ENCODE data around the gene TTC12. TPM values are rescaled to one million over a fixed set of nuclear protein-coding genes. Genes with fewer than 3 reads are reported as not detected.
"Not testable (repeated sequence)": the region's sequence is repeated elsewhere in the genome, so short reads cannot be mapped to it uniquely, and the experiment has no call there.

TTC12 gene
- total RNA-seq, 1 donor from 2014 or later: 9.2 TPM

GRCh38 chr11:113289431-113290187 is 24.8 kb upstream of the TTC12 start:
- no peak overlapping the region for H3K27ac Mint-ChIP-seq (ENCODE audit: unreplicated experiment)
- no peak overlapping the region for H3K4me3 Mint-ChIP-seq (ENCODE audit: unreplicated experiment)
- TF ChIP-seq CTCF (IDR thresholded peaks at IDR 0.05; ENCODE audit: partially characterized antibody, unreplicated experiment): peak; percentile 93
- peaks cover 4% of the 10 kb centered on the region for H3K36me3 Mint-ChIP-seq (ENCODE audit: unreplicated experiment)
- peaks cover 10% of the 10 kb centered on the region for H3K27me3 Mint-ChIP-seq (ENCODE audit: unreplicated experiment)
- DNase-seq: peak; percentile 83
- H3K4me1 Mint-ChIP-seq (ENCODE audit: low read depth, unreplicated experiment): peaks cover 23% of the 10 kb centered on the region
- peaks cover 3% of the 10 kb centered on the region for H3K9me3 Mint-ChIP-seq (ENCODE audit: unreplicated experiment)

GRCh38 chr11:113293936-113294335 is 20.4 kb upstream of the TTC12 start:
- no peak for DNase-seq
- H3K4me3 Mint-ChIP-seq (ENCODE audit: unreplicated experiment): no peak overlapping the region
- H3K4me1 Mint-ChIP-seq (ENCODE audit: low read depth, unreplicated experiment): peaks cover 11% of the 10 kb centered on the region
- no peaks in the 10 kb centered on the region for H3K36me3 Mint-ChIP-seq (ENCODE audit: unreplicated experiment)
- no peak for TF ChIP-seq CTCF (IDR thresholded peaks at IDR 0.05; ENCODE audit: partially characterized antibody, unreplicated experiment)
- H3K27ac Mint-ChIP-seq (ENCODE audit: unreplicated experiment): no peak overlapping the region
- no peaks in the 10 kb centered on the region for H3K9me3 Mint-ChIP-seq (ENCODE audit: unreplicated experiment)
- H3K27me3 Mint-ChIP-seq (ENCODE audit: unreplicated experiment): peaks cover 1% of the 10 kb centered on the region

- no peak for DNase-seq
- peaks cover 1% of the 10 kb centered on the region for H3K27me3 Mint-ChIP-seq (ENCODE audit: unreplicated experiment)
- H3K36me3 Mint-ChIP-seq (ENCODE audit: unreplicated experiment): no peaks in the 10 kb centered on the region
- no peak for TF ChIP-seq CTCF (IDR thresholded peaks at IDR 0.05; ENCODE audit: partially characterized antibody, unreplicated experiment)
- no peak overlapping the region for H3K4me3 Mint-ChIP-seq (ENCODE audit: unreplicated experiment)
- H3K27ac Mint-ChIP-seq (ENCODE audit: unreplicated experiment): no peak overlapping the region
- H3K9me3 Mint-ChIP-seq (ENCODE audit: unreplicated experiment): no peaks in the 10 kb centered on the region
- H3K4me1 Mint-ChIP-seq (ENCODE audit: low read depth, unreplicated experiment): peaks cover 9% of the 10 kb centered on the region
Measured at GRCh38 chr11:113295993-113296392, 18.4 kb upstream of the TTC12 start.

- no peaks in the 10 kb centered on the region for H3K9me3 Mint-ChIP-seq (ENCODE audit: unreplicated experiment)
- H3K27me3 Mint-ChIP-seq (ENCODE audit: unreplicated experiment): peaks cover 1% of the 10 kb centered on the region
- no peak overlapping the region for H3K27ac Mint-ChIP-seq (ENCODE audit: unreplicated experiment)
- no peak for TF ChIP-seq CTCF (IDR thresholded peaks at IDR 0.05; ENCODE audit: partially characterized antibody, unreplicated experiment)
- H3K4me1 Mint-ChIP-seq (ENCODE audit: low read depth, unreplicated experiment): peaks cover 9% of the 10 kb centered on the region
- H3K36me3 Mint-ChIP-seq (ENCODE audit: unreplicated experiment): no peaks in the 10 kb centered on the region
- no peak for DNase-seq
- no peak overlapping the region for H3K4me3 Mint-ChIP-seq (ENCODE audit: unreplicated experiment)
Measured at GRCh38 chr11:113296447-113297205, 17.8 kb upstream of the TTC12 start.

- not testable (repeated sequence) for H3K27ac Mint-ChIP-seq (ENCODE audit: unreplicated experiment); H3K4me3 Mint-ChIP-seq (ENCODE audit: unreplicated experiment); H3K36me3 Mint-ChIP-seq (ENCODE audit: unreplicated experiment); H3K27me3 Mint-ChIP-seq (ENCODE audit: unreplicated experiment); H3K4me1 Mint-ChIP-seq (ENCODE audit: low read depth, unreplicated experiment); H3K9me3 Mint-ChIP-seq (ENCODE audit: unreplicated experiment); DNase-seq
Measured at GRCh38 chr11:113298496-113298895, 15.9 kb upstream of the TTC12 start.

Data from glutamatergic neuron (in vitro differentiated cells).